ENCODE results near the gene GDPD5.

The GDPD5 gene

GRCh38 chr11:75535071-75535470 is 9.3 kb upstream of the GDPD5 start:
- DNase-seq, result no peak

GRCh38 chr11:75534259-75535069 is 8.7 kb upstream of the GDPD5 start:
- no peak for DNase-seq

- DNase-seq, result no peak
These were observed 8.1 kb upstream of the GDPD5 start for GRCh38 chr11:75533896-75534258.

GRCh38 chr11:75532200-75533048 is 6.7 kb upstream of the GDPD5 start:
- DNase-seq, result peak; percentile 60

- DNase-seq, result no peak
These were observed 5.6 kb upstream of the GDPD5 start for GRCh38 chr11:75531325-75531724.

GRCh38 chr11:75530577-75530976 is 4.8 kb upstream of the GDPD5 start:
- no peak for DNase-seq

GRCh38 chr11:75527938-75528735 is 2.4 kb upstream of the GDPD5 start:
- DNase-seq, result no peak

GRCh38 chr11:75527130-75527529 is 1.4 kb upstream of the GDPD5 start:
- no peak for DNase-seq

- DNase-seq, result no peak
These were observed 426 bp upstream of the GDPD5 start for GRCh38 chr11:75526192-75526541.

- peak; percentile 34 for DNase-seq
These were observed 892 bp downstream of the GDPD5 start for GRCh38 chr11:75524665-75525432.

GRCh38 chr11:75523811-75524664 is 1.7 kb downstream of the GDPD5 start:
- DNase-seq, result no peak

GRCh38 chr11:75523189-75523588 is 2.6 kb downstream of the GDPD5 start:
- DNase-seq, result no peak

GRCh38 chr11:75522286-75523044 is 3.3 kb downstream of the GDPD5 start:
- no peak for DNase-seq

GRCh38 chr11:75520688-75521087 is 5.1 kb downstream of the GDPD5 start:
- DNase-seq, result no peak

GRCh38 chr11:75518771-75519653 is 6.7 kb downstream of the GDPD5 start:
- no peak for DNase-seq

GRCh38 chr11:75518204-75518549 is 7.6 kb downstream of the GDPD5 start:
- DNase-seq, result no peak

- DNase-seq, result no peak
These were observed 8.9 kb downstream of the GDPD5 start for GRCh38 chr11:75516886-75517285.

GRCh38 chr11:75516140-75516539 is 9.6 kb downstream of the GDPD5 start:
- no peak for DNase-seq

- DNase-seq, result no peak
These were observed 11.1 kb downstream of the GDPD5 start for GRCh38 chr11:75514596-75514995.

- peak; percentile 11 for DNase-seq
These were observed 12.5 kb downstream of the GDPD5 start for GRCh38 chr11:75513250-75513649.
